SK-N-DZ (cell line): ENCODE data around the gene SLC2A11.
A peak's percentile ranks its signal among the peaks of the same experiment; 100 is the strongest.

Experiments used
- DNase-seq: peaks from one replicate; pipeline ENCODE4 v3.0.0-alpha.2; 2015; ENCODE audit warnings: low spot score

The SLC2A11 gene

DNA sequence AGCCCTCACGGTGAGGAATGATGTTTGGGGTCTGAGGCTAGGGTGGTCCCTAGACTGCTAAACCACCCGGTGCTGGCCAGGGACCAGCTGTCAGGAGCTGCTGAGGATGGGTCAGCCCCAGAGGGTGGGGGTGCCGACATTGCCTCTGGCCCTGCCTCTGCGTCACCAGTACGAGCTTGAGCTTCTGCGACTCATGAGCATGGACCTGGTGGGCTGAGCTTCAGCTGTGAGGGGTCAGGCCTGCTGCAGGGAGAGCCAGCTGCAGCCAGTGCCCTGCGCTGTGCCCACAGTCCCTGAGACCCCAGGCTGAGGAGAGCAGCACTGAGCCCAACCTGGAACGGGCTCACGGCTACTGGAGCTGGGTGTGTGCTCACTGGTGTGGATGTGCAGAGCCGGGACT lies 25.9 kb upstream of the SLC2A11 start:
- no peak for DNase-seq

DNA sequence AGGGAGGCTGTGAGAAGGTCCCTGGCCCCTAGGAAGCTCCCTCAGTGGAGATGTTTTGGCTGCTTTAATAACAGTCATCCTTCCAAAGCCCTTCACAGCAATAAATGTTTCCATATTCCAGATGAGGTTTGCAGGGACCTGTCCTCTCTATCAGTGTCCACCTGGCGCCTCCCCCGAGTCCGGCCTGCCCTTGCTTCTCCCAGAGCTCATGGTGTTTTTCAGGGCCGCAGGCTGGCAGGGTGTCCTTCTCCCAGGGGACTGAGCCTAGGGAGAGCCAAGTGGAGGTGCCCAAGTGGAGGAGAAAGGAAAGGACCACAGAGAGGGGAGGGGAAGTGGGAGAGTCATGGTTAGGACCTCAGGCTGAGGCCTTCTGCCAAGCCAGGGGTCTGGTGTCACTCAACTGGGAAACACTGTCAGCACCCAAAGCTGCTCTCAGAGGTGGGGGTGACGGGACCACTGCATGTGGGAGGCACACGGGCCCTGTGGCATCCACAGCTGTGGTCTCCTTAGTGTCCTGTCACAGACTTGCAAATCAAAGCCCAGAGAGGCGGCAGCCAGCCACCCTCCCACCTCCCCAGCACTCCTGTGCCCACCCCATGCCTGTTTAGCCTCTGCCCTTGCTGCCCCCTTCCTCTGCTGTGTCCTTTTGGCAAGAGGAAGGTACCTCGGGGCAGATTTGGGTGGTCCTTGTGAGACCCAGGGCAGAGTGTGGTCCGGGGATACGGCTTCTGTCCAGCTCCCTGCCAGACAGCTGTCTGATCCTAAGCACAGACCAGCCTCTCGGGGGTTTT lies 25.3 kb upstream of the SLC2A11 start:
- no peak for DNase-seq

DNA sequence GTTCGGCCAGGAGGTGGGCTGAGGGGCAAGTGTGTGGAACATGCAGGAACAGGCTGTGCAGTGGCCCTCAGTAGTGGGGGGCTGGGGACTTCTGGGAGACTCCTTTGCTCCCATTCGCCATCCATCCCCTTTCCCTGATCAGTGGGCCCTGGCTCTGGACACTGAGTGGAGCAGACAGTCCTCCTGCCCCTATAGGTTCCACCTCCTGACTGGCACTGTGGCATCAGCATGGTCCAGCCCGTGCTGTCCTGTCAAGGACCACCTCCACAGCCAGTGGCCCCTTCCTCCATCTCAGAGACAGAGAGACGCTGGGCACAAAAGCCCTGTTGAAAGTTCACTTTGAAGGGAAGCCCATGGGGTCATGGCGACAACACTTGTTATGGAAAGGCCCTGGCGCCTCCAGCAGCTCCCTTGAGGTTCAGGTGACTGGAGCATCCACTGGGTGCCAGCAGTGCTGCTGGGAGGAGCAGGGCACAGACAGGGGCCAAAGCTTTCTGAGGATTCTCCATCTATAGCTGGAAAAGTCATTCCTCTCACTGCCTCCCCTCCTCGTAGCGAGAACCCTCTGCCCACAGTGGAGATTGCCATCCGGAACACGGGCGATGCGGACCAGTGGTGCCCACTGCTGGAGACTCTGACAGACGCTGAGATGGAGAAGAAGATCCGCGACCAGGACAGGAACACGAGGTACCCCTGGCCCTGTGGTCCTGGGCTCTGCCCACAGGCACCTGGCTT lies 24.5 kb upstream of the SLC2A11 start:
- DNase-seq, result no peak

DNA sequence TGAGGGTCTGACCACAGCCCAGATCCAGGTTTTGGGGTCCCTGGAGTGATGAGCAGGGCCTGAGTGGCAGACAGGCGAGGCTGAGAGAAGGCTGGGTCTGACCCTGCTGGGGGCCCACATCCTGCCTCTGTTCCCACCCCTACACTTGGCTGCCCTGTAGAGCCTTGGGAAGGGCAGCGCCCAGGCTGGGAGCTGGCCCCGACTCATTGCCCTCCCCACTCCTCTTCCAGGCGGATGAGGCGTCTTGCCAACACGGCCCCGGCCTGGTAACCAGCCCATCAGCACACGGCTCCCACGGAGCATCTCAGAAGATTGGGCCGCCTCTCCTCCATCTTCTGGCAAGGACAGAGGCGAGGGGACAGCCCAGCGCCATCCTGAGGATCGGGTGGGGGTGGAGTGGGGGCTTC lies 23.8 kb upstream of the SLC2A11 start:
- no peak for DNase-seq

DNA sequence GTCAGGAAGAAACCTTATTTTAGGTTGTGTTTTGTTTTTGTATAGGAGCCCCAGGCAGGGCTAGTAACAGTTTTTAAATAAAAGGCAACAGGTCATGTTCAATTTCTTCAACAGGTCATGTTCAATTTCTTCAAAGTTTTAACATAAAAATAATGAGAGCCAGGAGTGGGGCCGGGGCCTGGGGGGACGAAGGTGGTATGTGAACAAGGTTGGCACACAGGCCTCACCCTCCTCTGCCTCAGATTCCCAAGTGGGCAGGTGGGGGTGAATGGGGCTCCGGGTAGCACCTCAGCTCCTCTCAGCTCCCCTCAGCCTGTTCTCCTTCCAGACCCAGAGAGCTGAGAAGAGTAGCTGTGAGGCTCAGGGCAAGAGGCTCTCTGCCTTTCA lies 23.3 kb upstream of the SLC2A11 start:
- no peak for DNase-seq

DNA sequence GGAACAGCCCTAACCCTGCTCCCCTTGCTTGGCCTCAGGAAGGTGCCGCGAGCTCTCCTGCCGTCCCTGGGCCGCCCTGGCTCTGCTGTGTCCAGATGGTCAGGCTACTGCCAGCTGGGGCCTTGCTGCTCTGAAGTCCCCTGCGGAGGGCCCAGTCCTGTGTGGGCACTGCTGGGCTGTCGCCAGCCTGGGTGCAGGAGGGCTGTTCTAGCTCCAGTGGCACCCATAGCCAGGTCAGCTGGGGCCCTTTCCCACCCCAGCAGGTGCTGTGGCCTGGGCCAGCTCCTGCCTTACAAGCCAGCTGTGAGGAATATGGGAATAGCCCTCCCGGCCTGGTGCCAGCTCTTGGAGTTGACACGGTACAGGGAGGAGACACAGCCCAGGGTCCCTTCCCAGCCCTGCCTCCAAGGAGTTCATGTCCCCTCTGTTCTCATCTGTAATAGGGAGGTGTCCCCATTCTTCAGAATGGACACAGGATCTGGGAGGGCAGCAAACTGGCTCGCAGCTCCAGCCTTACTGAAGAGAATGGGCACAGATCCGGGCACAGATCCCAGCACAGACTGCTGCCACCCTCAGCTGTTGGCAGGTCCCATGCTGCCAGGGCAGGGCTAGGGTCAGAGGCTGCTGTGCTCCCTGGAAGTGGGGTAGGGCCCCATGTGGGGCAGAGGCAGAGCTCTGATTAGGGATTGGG lies 22.7 kb upstream of the SLC2A11 start:
- DNase-seq, result no peak

DNA sequence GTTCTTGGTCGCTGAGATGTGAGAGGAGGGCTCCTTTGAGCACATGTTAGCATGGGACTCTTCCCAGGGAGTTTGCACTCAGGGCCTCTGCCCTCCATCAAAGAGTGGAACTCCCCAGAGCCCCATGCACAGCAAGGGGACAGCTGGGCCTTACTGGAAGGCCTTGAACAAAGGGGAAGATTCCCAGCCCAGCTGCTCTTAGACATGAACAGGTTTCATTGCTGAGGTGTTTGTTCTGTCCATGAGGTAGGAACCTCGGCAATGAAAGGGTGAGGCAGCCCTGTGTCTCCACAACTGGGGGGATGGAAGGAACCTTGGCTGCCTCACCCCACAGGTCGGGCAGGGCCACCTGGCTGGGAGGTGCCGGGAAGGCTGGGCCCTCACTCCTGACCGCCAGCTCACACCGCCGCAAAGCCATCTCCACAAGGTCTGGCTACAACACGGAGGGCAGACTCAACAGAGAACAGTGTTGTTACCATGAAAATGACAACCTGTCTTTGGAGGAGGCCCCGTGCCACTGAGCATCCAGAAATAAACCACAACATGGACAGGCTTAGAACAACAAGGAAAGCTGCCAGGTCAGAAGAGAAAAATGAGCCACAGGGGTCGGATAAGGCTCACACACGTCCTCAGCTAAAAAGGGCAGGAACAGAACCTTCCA lies 22.1 kb upstream of the SLC2A11 start:
- DNase-seq, result no peak

DNA sequence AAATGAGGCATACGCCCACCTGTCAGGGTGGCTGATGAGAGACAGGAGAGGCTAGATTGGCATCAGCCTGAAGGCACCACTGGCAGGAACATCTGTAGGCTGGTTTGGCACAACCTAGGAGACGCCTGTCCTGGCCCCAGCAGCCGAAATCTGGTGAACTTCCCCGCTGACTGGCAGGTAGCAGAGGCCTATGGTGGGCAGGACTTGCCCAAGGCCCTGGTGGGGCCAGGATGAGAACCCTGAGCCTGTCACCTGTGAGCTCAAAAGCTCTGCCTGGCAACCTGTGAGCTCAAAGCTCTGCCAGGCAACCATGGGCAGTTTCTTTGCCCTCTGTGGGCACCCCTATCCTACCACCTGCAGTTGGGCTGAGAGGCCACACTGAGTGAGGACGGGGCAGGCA lies 21.4 kb upstream of the SLC2A11 start:
- no peak for DNase-seq

DNA sequence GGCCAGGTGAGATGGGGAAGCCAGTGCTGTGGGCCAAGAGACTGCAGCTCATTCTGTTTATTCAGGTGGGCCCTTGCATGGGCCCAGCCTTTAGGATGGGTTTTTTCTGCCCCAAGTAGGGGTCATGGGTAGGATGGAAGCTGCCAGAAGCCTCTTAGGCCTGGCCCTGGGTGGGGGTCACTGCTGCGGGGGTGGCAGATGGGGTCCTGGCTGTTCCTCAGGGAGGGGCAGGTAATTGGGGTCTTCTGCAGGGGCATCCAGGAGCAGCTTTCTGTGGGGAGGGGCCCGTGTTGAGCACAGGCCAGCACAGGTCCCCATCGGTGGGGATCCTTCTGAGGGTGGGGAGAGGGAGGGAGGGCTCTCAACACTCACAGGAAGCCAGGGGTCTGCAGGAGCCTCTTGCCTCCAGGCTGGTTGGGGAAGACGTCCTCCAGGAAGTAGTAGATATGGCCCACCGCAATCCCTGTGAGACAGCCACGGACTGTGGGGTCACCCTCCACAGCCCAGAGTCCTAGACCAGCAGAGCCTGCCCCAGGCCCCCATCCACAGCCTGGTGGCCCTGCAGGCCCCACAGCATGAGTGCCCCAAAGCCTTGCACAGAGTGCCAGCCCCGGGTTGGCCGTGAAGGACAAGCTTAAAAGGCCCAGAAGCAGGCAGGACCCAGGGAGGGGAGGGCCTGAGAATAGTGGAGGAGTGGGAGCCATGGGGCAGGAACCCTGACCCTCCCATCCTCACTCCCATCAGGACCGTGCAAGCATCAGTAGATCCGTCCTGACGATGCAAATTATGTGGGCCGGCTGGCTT lies 20.8 kb upstream of the SLC2A11 start:
- DNase-seq, result no peak

DNA sequence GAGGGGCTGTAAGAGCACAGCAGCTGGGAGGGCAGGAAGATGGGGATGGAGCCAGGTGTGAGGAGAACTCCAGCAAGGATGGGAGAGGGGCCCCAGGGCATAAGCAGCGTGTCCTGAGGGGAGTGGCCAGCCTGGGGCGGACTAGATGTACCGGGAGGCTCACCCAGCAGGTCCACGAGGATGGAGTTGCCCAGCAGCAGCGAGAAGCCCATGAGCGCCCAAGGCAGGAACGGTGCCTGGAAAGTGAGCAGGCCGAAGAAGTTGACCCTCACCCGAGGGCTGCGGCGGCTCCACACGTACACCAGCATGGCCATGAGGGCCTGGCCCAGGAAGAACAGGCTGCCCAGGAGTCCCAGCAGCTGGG lies 20.2 kb upstream of the SLC2A11 start:
- DNase-seq, result no peak

DNA sequence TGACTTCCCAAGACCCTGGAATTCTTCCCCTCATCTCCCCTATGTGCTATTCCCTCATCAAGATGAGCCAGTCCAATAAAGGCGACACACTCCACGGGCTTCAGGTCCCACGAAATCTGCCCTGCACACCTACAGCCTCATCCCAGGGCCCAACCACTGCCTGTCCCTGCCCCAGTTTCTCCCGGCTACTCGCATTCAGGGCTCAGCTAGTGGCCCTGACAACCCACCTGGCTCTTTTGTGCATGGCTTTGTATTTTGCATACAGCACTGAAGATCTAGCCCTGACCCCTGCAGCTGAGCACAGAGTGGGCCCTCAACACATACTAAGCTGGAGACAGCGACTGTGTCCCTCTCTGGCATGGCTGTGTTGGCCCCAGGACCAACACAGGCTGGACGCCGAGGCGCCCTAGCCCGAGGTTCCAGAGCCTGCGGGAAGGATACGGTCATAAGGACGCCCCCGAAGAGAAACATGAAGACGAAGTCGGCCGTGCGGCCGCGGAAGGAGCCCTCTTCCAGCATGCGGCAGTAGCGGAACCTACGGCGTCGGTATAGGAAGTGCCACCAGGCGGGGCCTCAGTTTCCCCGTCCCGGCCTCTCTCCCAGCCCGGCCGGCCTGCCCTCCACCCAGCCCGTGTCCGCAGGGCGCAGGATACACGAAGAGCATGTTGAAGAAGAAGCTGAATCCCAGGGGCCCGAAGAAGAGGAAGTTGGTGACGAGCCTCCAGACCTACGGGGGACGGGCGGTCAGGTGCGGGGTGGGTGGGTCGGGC lies 19.6 kb upstream of the SLC2A11 start:
- no peak for DNase-seq

DNA sequence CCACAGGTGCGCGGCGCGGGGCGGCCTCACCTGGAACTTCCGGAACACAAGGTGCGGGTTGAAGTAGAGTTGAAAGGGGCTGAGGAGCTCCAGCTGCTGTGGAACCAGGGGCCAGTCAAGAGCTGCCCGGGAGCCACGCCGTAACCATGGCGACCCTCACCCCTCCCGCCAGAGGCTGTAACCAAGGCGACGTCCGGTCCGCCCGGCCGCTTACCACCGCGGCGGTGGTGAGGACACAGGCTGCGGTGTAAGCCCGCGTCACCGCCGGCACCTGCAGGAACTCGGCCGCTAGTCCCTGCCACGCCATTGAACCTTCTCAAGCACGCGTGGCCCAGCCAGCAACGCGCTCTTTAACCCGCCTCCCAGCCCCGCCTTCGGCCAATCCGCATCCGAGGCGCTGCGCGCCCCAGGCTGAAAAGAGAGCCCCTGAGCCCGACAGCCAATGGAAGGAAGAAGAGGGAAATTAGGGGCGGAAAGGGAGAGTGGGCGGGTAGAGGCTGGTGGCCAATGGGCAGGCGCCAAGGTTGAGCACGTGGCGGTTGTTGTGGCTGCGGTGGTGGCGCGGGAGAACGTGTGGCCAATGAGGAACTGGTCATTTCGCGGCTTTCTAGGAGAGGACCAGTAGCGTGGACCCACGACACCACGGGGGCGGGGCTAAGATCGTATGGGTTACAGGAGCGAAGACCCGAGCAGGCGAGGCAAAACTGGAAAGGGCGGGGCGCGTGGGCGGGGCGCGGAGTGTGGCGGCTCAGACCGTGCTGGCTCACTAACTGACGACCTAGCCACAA lies 18.8 kb upstream of the SLC2A11 start, which contains the start of gene DERL3:
Gene DERL3 (minus strand): TSS at position 326 of the 788 bp plus-strand sequence. CDS start 19 bp downstream, at position 307.
- no peak for DNase-seq

DNA sequence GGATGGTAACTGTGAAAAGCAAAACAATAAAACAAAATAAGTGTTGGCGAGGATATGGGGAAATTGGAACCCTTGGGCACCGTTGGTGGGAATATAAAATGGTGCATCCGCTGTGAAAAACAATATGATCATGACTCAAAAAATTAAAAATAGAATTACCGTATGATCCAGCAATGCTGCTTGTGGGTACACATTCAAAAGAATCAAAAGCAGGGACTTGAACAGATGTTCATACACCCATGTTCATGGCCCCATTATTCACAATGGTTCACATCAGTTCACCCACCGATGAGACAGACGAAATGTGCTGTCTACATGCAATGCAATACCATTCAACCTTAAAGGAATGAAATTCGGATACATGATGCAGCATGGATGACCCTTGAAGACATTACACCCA lies 17.6 kb upstream of the SLC2A11 start:
- DNase-seq, result no peak

DNA sequence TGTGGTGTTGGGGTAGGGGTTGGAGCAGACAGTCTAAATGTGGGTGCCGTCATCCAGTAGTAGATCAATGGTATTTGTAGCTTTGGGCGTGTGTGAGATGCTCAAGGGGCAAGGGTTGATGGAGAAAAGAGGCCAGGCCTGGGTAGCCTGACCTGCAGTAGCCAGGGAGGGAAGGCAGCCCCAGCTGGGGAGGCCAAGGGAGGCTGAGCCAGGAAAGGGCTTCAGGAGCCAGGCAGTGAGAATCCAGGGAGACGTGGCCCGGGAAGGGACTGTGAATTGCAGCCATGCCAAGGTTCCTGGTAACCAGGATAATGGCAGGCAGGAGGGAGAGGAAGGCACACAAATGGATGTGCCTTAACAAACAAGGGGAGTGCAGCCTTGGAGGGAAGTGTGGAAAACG lies 16.4 kb upstream of the SLC2A11 start:
- DNase-seq, result no peak

DNA sequence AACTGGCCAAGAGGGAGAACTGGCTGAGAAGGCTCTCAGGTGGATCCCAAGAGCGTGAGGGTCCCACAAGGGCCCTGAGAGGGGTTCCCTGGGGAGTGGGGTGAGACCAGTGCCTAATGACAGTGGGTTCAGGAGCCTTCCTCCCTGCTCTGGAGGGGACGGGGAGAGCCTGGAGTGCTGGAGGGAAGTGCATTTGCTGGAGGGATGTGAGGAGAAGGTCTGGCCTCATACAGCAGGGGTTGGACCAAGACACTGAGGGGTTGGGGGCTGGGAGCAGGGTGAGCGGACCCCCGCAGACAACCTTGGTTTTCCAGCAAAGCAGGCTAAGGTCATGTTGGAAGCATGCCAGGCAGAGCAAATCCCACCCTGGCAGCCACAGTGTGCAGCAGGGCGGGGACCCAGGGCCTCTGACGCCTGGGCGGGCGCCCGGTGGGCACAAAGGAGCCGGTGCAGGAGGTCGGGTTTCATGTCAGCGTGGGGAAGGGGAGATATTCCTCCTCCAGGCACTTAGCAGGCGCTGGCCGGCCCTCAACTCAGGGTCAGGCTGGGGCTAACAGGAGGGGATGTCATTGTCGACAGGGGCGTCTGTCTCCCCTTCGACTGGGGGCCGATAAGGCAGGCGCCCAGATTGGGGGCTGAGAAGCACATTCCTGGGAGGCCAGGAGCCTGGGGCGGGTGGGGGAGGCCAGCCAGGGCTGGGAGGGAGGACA lies 15.8 kb upstream of the SLC2A11 start:
- peak; percentile 43 for DNase-seq

DNA sequence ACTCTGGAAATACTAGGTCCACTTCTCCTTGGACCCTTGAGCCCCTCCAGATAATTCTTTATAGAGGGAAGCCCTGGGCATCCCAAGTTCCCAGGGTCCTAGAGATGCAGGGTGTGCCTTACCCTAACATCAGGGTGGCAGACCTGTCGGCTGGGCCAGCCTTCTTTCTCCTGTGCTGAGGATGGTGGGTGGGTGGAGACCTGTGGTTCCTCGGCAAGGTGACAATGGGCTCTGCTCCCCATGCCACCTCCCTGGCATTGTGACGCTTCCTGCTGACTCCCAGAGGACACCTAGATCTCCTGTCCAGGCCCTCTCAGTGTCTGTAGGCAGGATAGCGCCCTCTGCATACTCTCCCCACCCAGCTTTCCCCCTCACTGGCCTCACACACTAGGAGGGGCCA lies 15.1 kb upstream of the SLC2A11 start:
- no peak for DNase-seq

DNA sequence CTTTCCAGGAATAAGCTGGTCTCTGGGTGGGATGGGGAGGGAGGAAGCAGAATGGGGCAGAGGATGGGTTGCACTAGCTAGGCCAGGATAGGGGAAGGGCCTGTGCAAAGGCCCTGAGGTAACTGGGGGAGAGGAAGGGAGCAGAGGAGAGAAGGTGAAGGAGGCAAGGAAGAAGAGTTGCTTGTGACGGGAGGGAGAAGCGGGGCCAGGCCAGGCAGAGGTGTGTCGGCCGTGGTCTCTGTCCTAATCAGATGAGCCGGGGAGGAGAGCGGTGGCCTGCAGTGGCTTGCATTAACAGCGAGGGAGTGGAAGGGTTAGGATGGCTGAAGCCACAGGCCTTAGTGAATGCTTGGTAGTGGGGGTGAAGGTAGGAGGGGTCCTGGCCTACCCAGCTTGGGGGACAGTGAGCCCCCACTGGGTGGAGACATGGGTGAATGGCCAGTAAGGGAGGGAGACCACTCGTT lies 12.9 kb upstream of the SLC2A11 start:
- DNase-seq, result peak; percentile 47

DNA sequence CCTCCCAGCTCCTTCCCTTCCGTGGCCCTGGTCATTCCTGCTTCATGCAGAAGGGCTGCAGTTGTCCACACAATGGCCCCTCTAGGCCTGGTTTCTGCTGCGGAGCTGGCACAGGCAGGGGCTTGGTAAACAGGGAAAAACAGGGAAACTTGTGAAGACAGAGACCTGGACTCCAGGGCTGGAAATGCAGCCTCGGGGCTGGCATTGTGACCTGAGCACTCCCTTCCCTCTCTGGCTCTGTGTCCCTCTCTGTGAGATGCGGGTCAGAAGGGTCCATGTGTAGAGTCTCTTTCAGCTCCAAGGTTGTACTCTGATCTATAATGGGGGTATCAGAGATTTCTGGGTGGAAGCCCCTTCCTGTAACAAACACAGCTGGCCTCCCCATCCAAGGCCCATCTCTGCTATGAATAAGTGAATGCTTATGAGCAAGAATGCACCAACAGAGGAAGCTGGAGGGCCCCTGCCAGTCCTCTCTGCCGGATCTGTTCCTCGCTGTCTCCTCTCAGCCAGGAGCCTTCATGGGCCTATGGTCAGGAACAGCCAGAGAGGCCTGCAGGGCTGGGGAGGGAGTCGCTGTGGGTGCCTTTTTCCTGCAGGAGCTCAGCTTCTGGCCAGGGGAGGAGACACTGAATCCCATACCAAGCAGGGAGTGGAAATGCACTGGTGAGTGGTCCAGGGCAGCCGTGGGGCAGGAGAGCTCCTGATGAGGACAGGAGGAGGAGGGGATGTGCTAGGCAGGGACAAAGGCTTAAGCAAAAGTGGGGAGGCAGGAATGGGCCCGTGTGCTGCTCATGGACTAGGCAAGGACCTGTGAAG lies 12.2 kb upstream of the SLC2A11 start:
- DNase-seq, result peak; percentile 38
